Mesothelial cell of epicardium (in vitro differentiated cells): ENCODE measurements around the gene TBX1. TPM values are rescaled to one million over a fixed set of nuclear protein-coding genes. Genes with fewer than 3 reads are reported as not detected.
A peak's percentile ranks its signal among the peaks of the same experiment; 100 is the strongest.

ENCODE experiments used
- DNase-seq, 2 experiments: peaks; one replicate each; pipeline ENCODE4 v3.0.0; 2021; ENCODE audit warnings: low spot score in 2 of 2; ENCODE audit not compliant: unreplicated experiment in 2 of 2
- H3K27ac Mint-ChIP-seq: 2 replicates; pipeline ENCODE4 v1.8.0; 2021; ENCODE audit warnings: mixed read lengths
- H3K27me3 Mint-ChIP-seq: 2 replicates; pipeline ENCODE4 v1.8.0; 2021; ENCODE audit warnings: low read depth, mixed read lengths
- H3K36me3 Mint-ChIP-seq: 2 replicates; pipeline ENCODE4 v1.8.0; 2021; ENCODE audit warnings: mixed read lengths
- H3K4me1 Mint-ChIP-seq: 2 replicates; pipeline ENCODE4 v1.8.0; 2021; ENCODE audit warnings: mixed read lengths
- H3K4me3 Mint-ChIP-seq: 2 replicates; pipeline ENCODE4 v1.8.0; 2021; ENCODE audit warnings: mild to moderate bottlenecking, moderate library complexity, mixed read lengths
- H3K9me3 Mint-ChIP-seq: 2 replicates; pipeline ENCODE4 v1.8.0; 2021; ENCODE audit warnings: mixed read lengths
- CTCF ChIP-seq: fragments of 200-600 bp; sonication (generic); IDR thresholded peaks from one replicate; pipeline ENCODE4 v1.5.0; 2021; ENCODE audit warnings: antibody characterized with exemption; ENCODE audit not compliant: unreplicated experiment
- total RNA-seq: library from RNA; stranded (reverse); gene quantifications from 3 replicates; pipeline ENCODE4 v1.2.1, GENCODE V29; 2021

The TBX1 gene
- total RNA-seq, 1 donor from 2014 or later = 0.45 TPM

DNA sequence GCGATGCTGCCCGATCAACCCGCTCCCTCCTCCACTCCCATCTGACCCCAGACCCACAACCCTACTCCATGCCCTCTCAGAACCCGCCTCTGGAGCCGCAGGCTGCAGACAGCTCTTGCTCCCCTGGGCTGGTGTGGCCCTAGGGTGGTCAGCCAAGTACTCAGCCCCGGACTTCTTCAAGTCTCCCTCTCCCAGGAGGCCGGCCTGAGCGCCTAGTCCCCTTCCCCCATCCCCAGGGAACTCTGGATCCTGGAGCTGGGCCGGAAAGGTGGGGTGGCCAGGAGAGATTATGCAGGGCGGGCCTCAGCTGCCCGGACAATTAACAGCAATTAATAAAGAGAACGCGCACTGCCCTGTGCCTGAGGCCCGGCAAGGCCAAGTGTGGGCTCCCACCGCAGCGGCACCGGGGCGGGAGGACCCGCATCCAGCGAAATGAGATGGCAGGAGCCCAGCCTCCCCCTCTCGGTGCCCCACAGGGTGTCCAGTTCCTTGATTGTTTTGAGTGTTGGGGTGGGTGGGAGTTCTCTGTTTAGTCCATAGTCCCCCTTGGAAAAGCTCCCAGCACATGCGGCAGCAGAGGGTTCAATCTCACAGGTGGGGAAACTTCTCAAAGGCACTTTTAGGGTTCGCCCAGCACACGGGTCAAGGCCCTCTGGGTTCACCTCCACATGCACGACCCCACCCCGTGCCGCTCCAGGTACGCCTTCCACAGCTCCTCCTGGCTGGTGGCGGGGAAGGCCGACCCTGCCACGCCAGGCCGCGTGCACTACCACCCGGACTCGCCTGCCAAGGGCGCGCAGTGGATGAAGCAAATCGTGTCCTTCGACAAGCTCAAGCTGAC lies 3.1 kb downstream of the TBX1 start:
- no peaks in the 10 kb centered on the region for H3K9me3 Mint-ChIP-seq
- H3K4me3 Mint-ChIP-seq = no peak overlapping the region
- H3K4me1 Mint-ChIP-seq = peaks cover 19% of the 10 kb centered on the region
- no peak for TF ChIP-seq CTCF
- H3K27me3 Mint-ChIP-seq = peaks cover 80% of the 10 kb centered on the region
- H3K27ac Mint-ChIP-seq = no peak overlapping the region
- no peaks in the 10 kb centered on the region for H3K36me3 Mint-ChIP-seq
- DNase-seq = no peak

DNA sequence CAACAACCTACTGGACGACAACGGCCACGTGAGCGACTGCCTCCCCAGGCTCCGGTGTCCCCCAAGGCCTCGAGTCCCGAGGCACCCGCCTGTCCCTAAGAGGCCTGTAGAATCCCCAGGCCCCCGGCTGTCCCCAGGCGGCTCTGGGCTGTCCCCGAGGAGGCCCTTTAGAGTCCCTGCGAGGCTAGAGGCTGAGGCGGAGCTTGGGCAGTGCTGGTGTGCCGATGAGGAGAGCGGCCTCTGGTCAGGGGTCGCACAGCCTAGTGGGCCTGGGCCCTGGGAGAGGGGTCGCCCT lies 3.7 kb downstream of the TBX1 start:
- TF ChIP-seq CTCF = no peak
- no peak overlapping the region for H3K27ac Mint-ChIP-seq
- no peak overlapping the region for H3K4me3 Mint-ChIP-seq
- no peaks in the 10 kb centered on the region for H3K36me3 Mint-ChIP-seq
- peaks cover 81% of the 10 kb centered on the region for H3K27me3 Mint-ChIP-seq
- H3K4me1 Mint-ChIP-seq = peaks cover 19% of the 10 kb centered on the region
- DNase-seq = no peak
- H3K9me3 Mint-ChIP-seq = no peaks in the 10 kb centered on the region

DNA sequence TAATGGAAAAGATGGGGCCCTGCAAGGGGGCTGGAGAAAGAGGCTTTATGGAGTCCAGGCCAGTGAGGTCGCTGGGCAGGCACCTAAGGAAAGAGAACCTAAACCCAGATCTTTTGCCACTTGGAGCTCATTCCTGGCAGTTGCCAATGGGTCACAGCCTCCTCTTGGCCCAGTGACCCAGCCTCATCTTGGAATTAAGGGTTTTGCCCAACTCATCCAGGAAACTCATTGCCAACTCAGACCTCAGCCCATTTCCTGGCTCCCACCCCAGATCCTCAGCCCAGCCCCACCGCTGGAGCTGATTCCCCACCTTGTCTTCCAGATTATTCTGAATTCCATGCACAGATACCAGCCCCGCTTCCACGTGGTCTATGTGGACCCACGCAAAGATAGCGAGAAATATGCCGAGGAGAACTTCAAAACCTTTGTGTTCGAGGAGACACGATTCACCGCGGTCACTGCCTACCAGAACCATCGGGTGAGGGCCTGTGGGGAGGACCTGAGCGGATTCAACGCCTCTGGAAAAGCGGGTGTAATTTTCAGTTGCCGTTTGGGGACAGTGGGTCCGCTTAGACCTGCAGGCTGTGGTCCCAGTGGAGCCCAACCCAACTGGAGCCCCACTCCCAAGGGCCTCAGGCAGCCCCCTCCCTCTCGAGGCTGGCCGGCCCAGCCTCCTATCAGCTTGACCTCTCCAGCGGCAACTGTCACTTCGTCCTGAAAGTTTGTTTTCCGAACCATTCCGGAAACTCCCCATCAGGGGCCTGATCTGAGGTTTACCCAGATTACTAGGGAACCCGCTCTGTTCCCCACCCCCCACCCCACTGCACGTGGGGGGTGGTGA lies 4.3 kb downstream of the TBX1 start:
- peak overlapping the region; percentile 18 for H3K4me3 Mint-ChIP-seq
- peaks cover 81% of the 10 kb centered on the region for H3K27me3 Mint-ChIP-seq
- H3K4me1 Mint-ChIP-seq = peaks cover 13% of the 10 kb centered on the region
- no peak for TF ChIP-seq CTCF
- H3K27ac Mint-ChIP-seq = no peak overlapping the region
- no peaks in the 10 kb centered on the region for H3K36me3 Mint-ChIP-seq
- no peak for DNase-seq
- H3K9me3 Mint-ChIP-seq = no peaks in the 10 kb centered on the region

- peak overlapping the region; percentile 34 for H3K4me3 Mint-ChIP-seq
- no peak for DNase-seq
Observed at GRCh38 chr22:19765477-19766239, 5.1 kb downstream of the TBX1 start.

GRCh38 chr22:19766240-19766510 lies 5.6 kb downstream of the TBX1 start:
- peaks cover 9% of the 10 kb centered on the region for H3K4me1 Mint-ChIP-seq
- DNase-seq = no peak
- no peak for TF ChIP-seq CTCF
- no peaks in the 10 kb centered on the region for H3K36me3 Mint-ChIP-seq
- no peak overlapping the region for H3K27ac Mint-ChIP-seq
- H3K9me3 Mint-ChIP-seq = no peaks in the 10 kb centered on the region
- H3K27me3 Mint-ChIP-seq = peaks cover 89% of the 10 kb centered on the region
- H3K4me3 Mint-ChIP-seq = no peak overlapping the region

More at GRCh38 chr22:19765477-19766239, 5.1 kb downstream of the TBX1 start:
- no peak for TF ChIP-seq CTCF
- H3K4me1 Mint-ChIP-seq = peaks cover 9% of the 10 kb centered on the region
- no peak overlapping the region for H3K27ac Mint-ChIP-seq
- peaks cover 84% of the 10 kb centered on the region for H3K27me3 Mint-ChIP-seq
- H3K9me3 Mint-ChIP-seq = no peaks in the 10 kb centered on the region
- H3K36me3 Mint-ChIP-seq = no peaks in the 10 kb centered on the region
